Putamen (tissue), 1 donor: ENCODE measurements around the gene NOS3.
"Not testable (repeated sequence)": the region's sequence is repeated elsewhere in the genome, so short reads cannot be mapped to it uniquely, and the experiment has no call there.

Experiments used
- DNase-seq: peaks from one replicate; pipeline ENCODE4 v3.0.0-alpha.2; 2016; ENCODE audit warnings: low spot score

The NOS3 gene

GRCh38 chr7:151000897-151001495 lies 10.2 kb downstream of the NOS3 start:
- no peak for DNase-seq

GRCh38 chr7:151001546-151001945 lies 10.7 kb downstream of the NOS3 start:
- no peak for DNase-seq

- no peak for DNase-seq
These were observed 12.8 kb downstream of the NOS3 start for GRCh38 chr7:151003572-151003971.

GRCh38 chr7:151005566-151005965 lies 14.7 kb downstream of the NOS3 start:
- no peak for DNase-seq

GRCh38 chr7:151006590-151007300 lies 15.9 kb downstream of the NOS3 start:
- DNase-seq: no peak

- no peak for DNase-seq
These were observed 16.7 kb downstream of the NOS3 start for GRCh38 chr7:151007469-151007898.

- no peak for DNase-seq
These were observed 17.3 kb downstream of the NOS3 start for GRCh38 chr7:151008143-151008510.

GRCh38 chr7:151008511-151009323 lies 17.9 kb downstream of the NOS3 start:
- no peak for DNase-seq

GRCh38 chr7:151009327-151010036 lies 18.7 kb downstream of the NOS3 start:
- DNase-seq: no peak

- DNase-seq: no peak
These were observed 19.2 kb downstream of the NOS3 start for GRCh38 chr7:151010037-151010306.

- DNase-seq: no peak
These were observed 19.7 kb downstream of the NOS3 start for GRCh38 chr7:151010307-151011096.

- no peak for DNase-seq
These were observed 20.2 kb downstream of the NOS3 start for GRCh38 chr7:151011097-151011409.

- DNase-seq: not testable (repeated sequence)
These were observed 20.8 kb downstream of the NOS3 start for GRCh38 chr7:151011616-151012015.

GRCh38 chr7:151012031-151012692 lies 21.3 kb downstream of the NOS3 start:
- no peak for DNase-seq

- DNase-seq: no peak
These were observed 22.1 kb downstream of the NOS3 start for GRCh38 chr7:151012911-151013347.

GRCh38 chr7:151013356-151013732 lies 22.5 kb downstream of the NOS3 start:
- no peak for DNase-seq

GRCh38 chr7:151013733-151014497 lies 23.1 kb downstream of the NOS3 start:
- DNase-seq: no peak

GRCh38 chr7:151014950-151015349 lies 24.1 kb downstream of the NOS3 start:
- DNase-seq: no peak

GRCh38 chr7:151015967-151016366 lies 25.1 kb downstream of the NOS3 start:
- no peak for DNase-seq

GRCh38 chr7:151016505-151016904 lies 25.7 kb downstream of the NOS3 start:
- DNase-seq: no peak

- no peak for DNase-seq
These were observed 26.1 kb downstream of the NOS3 start for GRCh38 chr7:151016942-151017341.
